Heart left ventricle (tissue), 13 donors: Measurements from ENCODE around the gene IFNA14.

Experiments
- POLR2A ChIP-seq, 2 donors: fragments of 450-650 bp; IDR thresholded peaks; one replicate each; pipeline ENCODE4 v1.6.1; 2017; ENCODE audit warnings: antibody characterized with exemption in 2 of 2, mild to moderate bottlenecking in 2 of 2, moderate library complexity in 2 of 2
- TF ChIP-seq, protein P1 (sequence below), 12 donors: fragments of 200-600 bp; sonication (generic) in 4 of 12; IDR thresholded peaks; one replicate each; pipeline versions ENCODE4 v1.5.0 to v1.8.0; 2018 to 2022; ENCODE audit warnings: antibody characterized with exemption in 12 of 12, mild to moderate bottlenecking in 5 of 12
- donor health status: ischemic (EF 13 %, LVEDD 7.1; RV severe dilation, severe dysfunction).
- donor health status: DM: no; HTN: yes; CAD: no.
- donor health status: DM: no; HTN: no; CAD: no.
- donor health status: ischemic (EF 25% LVEDD 6.9; RV normal size, moderate dysfunction).
- donor health status: ischemic (EF 25% LVEDD 5.7; RV mildly dilated, moderate dysfunction).
- donor health status: ischemic (EF 35%, LVEDD 5.7; RV mildly dilated, moderate dysfunction).
- donor health status: nonischemic (EF 11% LVEDD 7.7; RV severe dilation, severe dysfunction).
- donor health status: DM: yes; HTN: yes; CAD: no.
- donor health status: PGD.
- donor health status: ischemic (EF 29% LVEDD 5.4; RV normal size, mild dysfunction).
- donor health status: nonischemic (EF 23%, LVEDD 6.1; RV moderate dilation, normal function).

DNA sequence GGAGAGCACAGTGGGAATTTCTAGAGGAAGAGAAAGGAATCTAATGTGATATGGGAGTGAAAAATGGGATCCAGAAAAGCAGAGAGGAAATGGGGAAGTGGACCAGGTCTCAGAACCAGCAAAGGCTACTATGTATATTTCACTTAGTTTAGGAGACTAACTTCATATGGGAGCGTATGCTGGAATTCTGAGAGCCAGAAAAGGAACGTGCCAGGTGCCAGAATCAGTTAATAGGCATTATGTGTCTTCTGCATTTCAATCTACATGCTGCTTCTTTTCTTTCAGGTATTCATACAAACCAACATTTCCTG lies 28.5 kb upstream of the IFNA14 start:
- TF ChIP-seq, protein P1, sequence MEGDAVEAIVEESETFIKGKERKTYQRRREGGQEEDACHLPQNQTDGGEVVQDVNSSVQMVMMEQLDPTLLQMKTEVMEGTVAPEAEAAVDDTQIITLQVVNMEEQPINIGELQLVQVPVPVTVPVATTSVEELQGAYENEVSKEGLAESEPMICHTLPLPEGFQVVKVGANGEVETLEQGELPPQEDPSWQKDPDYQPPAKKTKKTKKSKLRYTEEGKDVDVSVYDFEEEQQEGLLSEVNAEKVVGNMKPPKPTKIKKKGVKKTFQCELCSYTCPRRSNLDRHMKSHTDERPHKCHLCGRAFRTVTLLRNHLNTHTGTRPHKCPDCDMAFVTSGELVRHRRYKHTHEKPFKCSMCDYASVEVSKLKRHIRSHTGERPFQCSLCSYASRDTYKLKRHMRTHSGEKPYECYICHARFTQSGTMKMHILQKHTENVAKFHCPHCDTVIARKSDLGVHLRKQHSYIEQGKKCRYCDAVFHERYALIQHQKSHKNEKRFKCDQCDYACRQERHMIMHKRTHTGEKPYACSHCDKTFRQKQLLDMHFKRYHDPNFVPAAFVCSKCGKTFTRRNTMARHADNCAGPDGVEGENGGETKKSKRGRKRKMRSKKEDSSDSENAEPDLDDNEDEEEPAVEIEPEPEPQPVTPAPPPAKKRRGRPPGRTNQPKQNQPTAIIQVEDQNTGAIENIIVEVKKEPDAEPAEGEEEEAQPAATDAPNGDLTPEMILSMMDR (IDR thresholded peaks at IDR 0.05): no peak
- no peak for TF ChIP-seq POLR2A (IDR thresholded peaks at IDR 0.05)
